Retinal pigment epithelial cell (primary cell): ENCODE data around the gene IL11.
A peak's percentile ranks its signal among the peaks of the same experiment; 100 is the strongest.
"Not testable (repeated sequence)": the region's sequence is repeated elsewhere in the genome, so short reads cannot be mapped to it uniquely, and the experiment has no call there.

Experiments
- DNase-seq: peaks from one replicate; pipeline ENCODE4 v3.0.0-alpha.2; 2010; ENCODE audit warnings: low read depth
- H3K4me3 ChIP-seq: 2 replicates; pipeline ENCODE4 v1.5.1; 2011; ENCODE audit warnings: mild to moderate bottlenecking, low read length, control low read depth, moderate library complexity
- TF ChIP-seq, protein P1 (sequence below): conservative IDR thresholded peaks from 2 replicates; pipeline ENCODE4 v1.5.1; 2011; ENCODE audit warnings: low read depth, low read length, control low read depth, inconsistent platforms

Gene IL11

DNA sequence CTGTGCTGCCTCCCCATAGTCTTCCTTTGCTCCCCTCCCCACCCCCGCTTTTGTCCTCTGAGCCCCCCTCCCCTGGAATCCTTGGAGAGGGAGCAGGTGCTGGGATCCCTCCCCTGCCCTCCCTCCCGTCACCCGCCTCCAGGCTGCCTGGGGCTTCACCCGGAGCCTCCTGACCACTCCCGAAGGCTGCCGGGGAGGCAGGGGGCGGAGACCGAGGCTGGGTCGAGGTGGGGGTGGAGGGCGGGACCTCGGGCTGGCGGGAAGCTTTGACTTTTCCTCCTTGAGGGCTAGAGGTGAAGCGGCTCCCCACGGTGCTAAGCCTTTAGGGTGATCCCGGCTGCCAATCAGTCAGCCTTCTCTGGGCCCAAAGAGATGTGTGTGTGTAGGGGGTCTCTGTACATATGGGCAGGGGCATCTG is 29.1 kb downstream of the IL11 start:
- TF ChIP-seq, protein P1, sequence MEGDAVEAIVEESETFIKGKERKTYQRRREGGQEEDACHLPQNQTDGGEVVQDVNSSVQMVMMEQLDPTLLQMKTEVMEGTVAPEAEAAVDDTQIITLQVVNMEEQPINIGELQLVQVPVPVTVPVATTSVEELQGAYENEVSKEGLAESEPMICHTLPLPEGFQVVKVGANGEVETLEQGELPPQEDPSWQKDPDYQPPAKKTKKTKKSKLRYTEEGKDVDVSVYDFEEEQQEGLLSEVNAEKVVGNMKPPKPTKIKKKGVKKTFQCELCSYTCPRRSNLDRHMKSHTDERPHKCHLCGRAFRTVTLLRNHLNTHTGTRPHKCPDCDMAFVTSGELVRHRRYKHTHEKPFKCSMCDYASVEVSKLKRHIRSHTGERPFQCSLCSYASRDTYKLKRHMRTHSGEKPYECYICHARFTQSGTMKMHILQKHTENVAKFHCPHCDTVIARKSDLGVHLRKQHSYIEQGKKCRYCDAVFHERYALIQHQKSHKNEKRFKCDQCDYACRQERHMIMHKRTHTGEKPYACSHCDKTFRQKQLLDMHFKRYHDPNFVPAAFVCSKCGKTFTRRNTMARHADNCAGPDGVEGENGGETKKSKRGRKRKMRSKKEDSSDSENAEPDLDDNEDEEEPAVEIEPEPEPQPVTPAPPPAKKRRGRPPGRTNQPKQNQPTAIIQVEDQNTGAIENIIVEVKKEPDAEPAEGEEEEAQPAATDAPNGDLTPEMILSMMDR = no peak
- peak overlapping the region; percentile 74 for H3K4me3 ChIP-seq
- no peak for DNase-seq

DNA sequence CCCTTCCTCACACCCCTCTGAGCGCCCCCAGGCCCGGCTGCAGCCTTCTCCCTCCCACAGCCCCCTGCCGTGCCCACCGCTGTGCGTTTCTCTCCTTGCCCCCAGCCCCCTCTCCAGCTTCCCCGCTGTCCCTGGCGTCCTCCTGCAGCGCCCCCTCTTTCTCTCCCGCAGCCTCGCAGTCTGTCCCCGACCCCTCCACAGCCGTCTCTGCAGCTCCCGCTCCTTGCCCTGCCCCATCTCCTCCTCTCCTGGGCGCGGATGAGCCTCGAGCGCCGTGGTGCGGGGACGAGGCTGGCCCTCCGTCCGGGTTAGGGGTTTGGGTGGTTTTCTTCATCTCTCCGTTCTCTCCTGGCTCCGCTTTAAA is 29.5 kb downstream of the IL11 start:
- no peak for DNase-seq
- H3K4me3 ChIP-seq = peak overlapping the region; percentile 74
- TF ChIP-seq, protein P1 = peak; percentile 34

DNA sequence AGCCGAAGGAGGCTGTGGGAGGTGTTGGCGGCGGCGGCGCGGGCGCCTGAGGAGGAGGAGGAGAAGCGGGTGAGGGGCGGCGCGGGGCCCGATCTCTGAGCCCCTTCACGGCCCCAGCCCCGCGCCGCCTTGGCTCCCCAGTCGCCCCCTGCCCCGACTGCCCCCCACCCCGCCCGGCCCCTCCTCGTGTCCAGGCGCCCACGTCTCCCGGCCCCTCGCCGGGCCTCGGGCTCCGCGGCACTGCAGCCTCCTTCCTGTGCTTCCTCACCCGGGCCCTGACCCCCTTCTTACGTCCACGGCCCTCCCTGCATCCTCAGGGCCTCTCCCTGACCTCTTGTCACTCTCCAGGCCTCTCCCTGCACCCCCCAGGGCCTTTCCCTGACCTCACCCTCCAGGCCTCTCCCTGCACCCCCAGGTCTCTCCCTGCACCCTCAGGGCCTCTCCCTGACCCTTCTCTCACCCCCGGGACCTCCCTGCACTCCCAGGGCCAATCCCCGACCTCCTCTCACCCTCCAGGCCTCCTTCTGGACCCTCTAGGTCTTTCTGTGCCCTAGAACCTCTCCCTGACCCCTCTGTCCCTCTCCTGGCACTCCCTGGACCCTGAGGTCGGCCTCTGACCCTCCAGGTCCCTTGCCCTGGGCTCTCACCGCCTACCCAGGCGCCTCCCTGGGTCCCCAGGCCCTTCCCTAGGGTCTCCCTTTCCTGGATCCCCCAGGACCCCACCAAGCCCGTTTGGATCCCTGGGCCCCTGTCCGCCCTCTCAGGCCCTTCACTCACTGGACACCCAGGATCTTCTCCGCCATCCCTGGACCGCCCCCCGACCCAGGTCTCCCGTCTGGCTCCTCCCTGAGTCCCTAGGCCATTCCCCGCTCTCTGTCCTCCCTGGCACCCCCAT is 30.1 kb downstream of the IL11 start:
- H3K4me3 ChIP-seq = peak overlapping the region; percentile 74
- TF ChIP-seq, protein P1 = no peak
- no peak for DNase-seq

DNA sequence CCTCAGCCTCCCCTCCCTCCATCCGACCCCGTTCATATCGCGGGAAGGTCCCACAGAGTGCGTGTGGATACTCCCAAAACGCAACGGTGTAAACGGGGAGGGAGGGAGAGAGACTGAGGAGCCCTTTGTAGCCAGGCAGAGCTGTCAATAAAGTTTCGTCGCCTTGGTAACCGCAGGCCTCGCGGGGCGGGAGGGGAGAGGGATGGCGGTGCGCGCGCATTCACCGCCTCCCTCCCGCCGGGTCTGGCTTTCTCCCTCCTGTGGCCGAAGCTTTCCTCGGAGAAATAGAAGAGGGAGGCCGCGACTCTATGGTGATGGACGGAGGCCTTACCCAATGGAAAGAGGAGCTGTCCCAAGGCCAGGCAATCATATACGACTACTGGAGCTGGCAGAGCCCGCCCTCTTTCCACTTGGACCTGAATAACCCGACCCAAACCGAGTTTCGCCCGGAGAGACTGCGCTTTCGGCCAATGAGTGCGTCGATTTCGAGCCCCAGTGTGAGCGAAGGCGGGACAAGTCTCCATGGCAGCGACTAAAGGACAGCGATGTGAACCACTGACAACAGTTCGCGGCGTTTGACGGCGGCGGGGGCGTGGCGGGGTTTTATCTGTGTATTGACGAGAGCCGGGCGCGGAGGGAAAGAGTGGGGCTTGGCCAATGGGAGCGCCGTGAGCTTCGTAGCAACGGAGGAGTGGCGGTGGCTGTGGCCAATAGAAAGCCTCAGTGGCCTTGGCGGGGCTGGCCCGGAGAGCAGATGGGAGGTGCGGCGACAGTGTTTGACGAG is 31.0 kb downstream of the IL11 start, which contains the start of gene KMT5C:
Gene KMT5C (plus strand): TSS at position 772 of the 784 bp plus-strand sequence. CDS start 2,061 bp downstream, outside the sequence.
- H3K4me3 ChIP-seq = peak within 1 kb of the TSS; percentile 74
- TF ChIP-seq, protein P1 = no peak
- DNase-seq = peak; percentile 100

DNA sequence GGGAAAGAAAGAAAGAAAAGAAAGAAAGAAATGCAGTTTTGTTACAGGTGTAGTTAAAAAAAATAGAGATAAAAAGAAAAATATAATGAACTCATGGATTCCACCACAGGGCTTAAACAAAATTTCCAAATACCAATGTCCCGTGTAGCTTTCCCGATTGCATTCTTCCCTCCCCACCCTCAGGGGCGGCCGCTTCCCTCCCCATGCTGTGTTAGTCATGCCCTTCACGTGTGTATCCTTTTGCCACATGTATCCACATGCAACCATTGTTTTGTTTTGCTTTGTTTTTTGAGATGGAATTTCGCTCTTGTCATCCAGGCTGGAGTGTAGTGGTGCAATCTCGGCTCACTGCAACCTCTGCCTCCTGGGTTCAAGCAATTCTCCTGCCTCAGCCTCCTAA is 34.2 kb downstream of the IL11 start:
- TF ChIP-seq, protein P1 = no peak
- H3K4me3 ChIP-seq = no peak overlapping the region
- DNase-seq = no peak

DNA sequence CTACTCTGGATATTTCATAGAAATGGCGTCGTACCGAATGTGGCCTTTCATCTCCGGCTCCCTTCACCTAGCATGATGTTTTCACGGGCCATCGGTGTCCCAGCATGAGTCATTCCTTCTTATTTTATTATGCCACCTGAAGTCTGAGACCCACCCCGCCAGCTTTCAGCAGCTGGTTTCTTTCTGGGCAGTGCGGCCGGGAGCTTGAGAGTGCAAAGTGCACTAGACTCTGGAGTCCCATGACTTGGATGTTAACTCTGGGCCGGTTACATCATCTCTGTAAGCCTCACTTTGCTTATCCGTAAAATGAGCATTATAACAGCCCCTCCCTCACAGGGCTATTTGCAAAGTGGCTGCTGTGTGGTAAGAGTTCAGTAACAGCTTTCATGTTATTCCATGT is 36.4 kb downstream of the IL11 start:
- DNase-seq = no peak
- TF ChIP-seq, protein P1 = no peak
- H3K4me3 ChIP-seq = no peak overlapping the region

DNA sequence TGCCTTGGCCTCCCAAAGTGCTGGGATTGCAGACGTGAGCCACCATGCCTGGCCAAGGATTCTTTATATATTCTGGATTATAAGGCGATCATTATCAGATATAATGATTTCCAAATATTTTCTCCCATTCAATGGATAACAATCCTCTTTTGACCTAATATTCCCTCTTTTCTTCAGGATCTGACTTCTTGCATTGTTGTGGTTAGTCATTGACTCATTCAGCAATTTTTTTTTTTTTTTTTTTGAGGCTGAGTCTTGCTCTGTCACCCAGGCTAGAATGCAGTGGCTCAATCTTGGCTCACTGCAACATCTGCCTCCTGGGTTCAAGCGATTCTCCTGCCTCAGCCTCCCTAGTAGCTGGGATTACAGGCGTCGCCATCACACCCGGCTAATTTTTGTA is 40.5 kb downstream of the IL11 start:
- DNase-seq, H3K4me3 ChIP-seq: not testable (repeated sequence)

DNA sequence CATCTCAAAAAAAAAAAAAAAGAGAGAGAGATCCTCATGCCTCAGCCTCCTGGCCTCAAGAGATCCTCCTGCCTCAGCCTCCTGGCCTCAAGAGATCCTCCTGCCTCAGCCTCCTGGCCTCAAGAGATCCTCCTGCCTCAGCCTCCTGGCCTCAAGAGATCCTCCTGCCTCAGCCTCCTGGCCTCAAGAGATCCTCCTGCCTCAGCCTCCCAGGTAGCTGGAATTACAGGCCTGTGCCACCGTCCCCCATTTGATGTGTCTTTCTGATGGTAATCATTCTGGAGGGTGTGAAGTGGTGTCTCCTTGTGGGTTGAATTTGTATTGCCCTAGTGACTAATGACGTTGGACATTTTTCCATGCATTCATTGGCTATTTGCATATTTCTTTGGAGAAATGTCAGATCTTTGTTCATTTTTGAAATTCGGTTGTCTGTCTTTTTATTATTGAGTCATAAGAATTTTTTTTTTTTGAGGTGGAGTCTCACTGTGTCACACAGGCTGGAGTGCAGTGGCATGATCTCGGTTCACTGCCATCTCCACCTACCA is 41.4 kb downstream of the IL11 start:
- not testable (repeated sequence) for DNase-seq, H3K4me3 ChIP-seq
